Heart right ventricle (tissue), 16 donors: ENCODE measurements around the gene MYCBP. TPM values are rescaled to one million over a fixed set of nuclear protein-coding genes. Genes with fewer than 3 reads are reported as not detected.

Experiments
- ATAC-seq, 8 donors: fragments of 200-7000 bp; cut with Tn5 transposase; one replicate each; pipeline ENCODE4 v1.9.1; 2020; ENCODE audit warnings: mild to moderate bottlenecking in 8 of 8, moderate library complexity in 8 of 8, moderate number of reproducible peaks in 1 of 8
- DNase-seq, 2 donors: peaks; one replicate each; pipeline ENCODE4 v3.0.0-alpha.2; 2020
- H3K27ac ChIP-seq, 10 donors: fragments of 200-600 bp; sonication (generic) in 2 of 10; one replicate each; pipeline versions ENCODE4 v1.5.0 to v1.8.0; 2020 to 2022; ENCODE audit warnings: mild to moderate bottlenecking in 3 of 10
- H3K27me3 ChIP-seq, 7 donors: fragments of 200-600 bp; one replicate each; pipeline ENCODE4 v1.8.0; 2021 to 2022; ENCODE audit warnings: mild to moderate bottlenecking in 2 of 7
- H3K36me3 ChIP-seq, 9 donors: fragments of 200-600 bp; sonication (generic) in 1 of 9; one replicate each; pipeline versions ENCODE4 v1.5.0 to v1.8.0; 2020 to 2022; ENCODE audit warnings: mild to moderate bottlenecking in 2 of 9
- H3K4me1 ChIP-seq, 9 donors: fragments of 200-600 bp; sonication (generic) in 1 of 9; one replicate each; pipeline versions ENCODE4 v1.5.0 to v1.8.0; 2020 to 2022; ENCODE audit warnings: mild to moderate bottlenecking in 4 of 9
- H3K4me3 ChIP-seq, 10 donors: fragments of 200-600 bp; sonication (generic) in 2 of 10; one replicate each; pipeline versions ENCODE4 v1.5.0 to v1.8.0; 2020 to 2022; ENCODE audit warnings: mild to moderate bottlenecking in 7 of 10, moderate library complexity in 2 of 10
- H3K9me3 ChIP-seq, 11 donors: fragments of 200-600 bp in 10 of 11; sonication (generic) in 2 of 11; one replicate each; pipeline versions ENCODE4 v1.5.0 to v1.8.0; 2013 to 2022; ENCODE audit warnings: mild to moderate bottlenecking in 2 of 11, control low read depth in 1 of 11, moderate library complexity in 1 of 11
- WGBS, 2 donors: extraction: QIAGEN DNeasy Blood & Tissue Kit; methylation state at CpG; one replicate each; pipeline ENCODE4 v1.1.7; 2013; ENCODE audit warnings: inconsistent platforms in 1 of 2; 5-methylcytosine and 5-hydroxymethylcytosine counted together
- intact Hi-C, 10 donors: fragments of 100-400 bp; cut with DNase I; formaldehyde crosslinking; loops; one replicate each; pipeline versions ENCODE4 v1.11.1 to v1.14.2; 2022
- long read RNA-seq, 3 donors: library from polyadenylated mRNA; unstranded; transcript quantifications; one replicate each; pipeline ENCODE4 v2.0.0, GENCODE V29; 2020 to 2021
- polyA plus RNA-seq, 2 donors: library from polyadenylated mRNA; stranded (reverse); fragments of 200-250 nt; gene quantifications; one replicate each; pipeline ENCODE4 v1.2.3, GENCODE V29; 2013
- total RNA-seq, 10 donors: library from RNA; stranded (reverse); fragmentation: NEBNext Ultra II Directional in 3 of 10; extraction: Animal tissue kit (Norgen Biotek cat#: 25700) in 3 of 10; gene quantifications; one replicate each; pipeline versions ENCODE4 v1.2.1 to v1.2.4, GENCODE V29; 2021 to 2023
- TF ChIP-seq, protein P1 (sequence below), 9 donors: fragments of 200-600 bp; sonication (generic) in 2 of 9; IDR thresholded peaks; one replicate each; pipeline versions ENCODE4 v1.5.0 to v1.8.0; 2021 to 2022; ENCODE audit warnings: antibody characterized with exemption in 9 of 9, mild to moderate bottlenecking in 5 of 9, moderate library complexity in 1 of 9
- donor health status: Arrhythmogenic right ventricular cardiomyopathy.
- donor health status: ischemic (EF 13 %, LVEDD 7.1; RV severe dilation, severe dysfunction).
- donor health status: healthy with polysubstance abuse.
- donor health status: DM: no; HTN: yes; CAD: no.
- donor health status: DM: no; HTN: no; CAD: no.
- donor health status: ischemic (EF 25% LVEDD 6.9; RV normal size, moderate dysfunction).
- donor health status: ischemic (EF 25% LVEDD 5.7; RV mildly dilated, moderate dysfunction).
- donor health status: healthy.
- donor health status: DM: yes; HTN: yes; CAD: no.
- donor health status: Ischemic cardiomyopathy.
- donor health status: ischemic (EF 35%, LVEDD 5.7; RV mildly dilated, moderate dysfunction).
- donor health status: nonischemic (EF 11% LVEDD 7.7; RV severe dilation, severe dysfunction).
- donor health status: DM: yes; HTN: yes; CAD: no.
- donor health status: PGD.
- donor health status: ischemic (EF 29% LVEDD 5.4; RV normal size, mild dysfunction).
- donor health status: nonischemic (EF 23%, LVEDD 6.1; RV moderate dilation, normal function).

Gene MYCBP, protein sequence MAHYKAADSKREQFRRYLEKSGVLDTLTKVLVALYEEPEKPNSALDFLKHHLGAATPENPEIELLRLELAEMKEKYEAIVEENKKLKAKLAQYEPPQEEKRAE
- total RNA-seq (10 to 100 TPM in 2 of 10 donors, 1 to 10 TPM in 8; 5.4 to 22.8 (median 8.2) TPM), polyA plus RNA-seq (1 to 10 TPM; 3.9 to 8.8 TPM)
- long read RNA-seq, donor 1, transcript MYCBP-201 (5 exons, 2,818 nt) = major isoform, 15 of 16 reads
- long read RNA-seq, donor 1, partial matches to known transcripts = 0 of 16 reads
- long read RNA-seq, donor 1, other reads (novel, unspliced or antisense) = 1 of 16 reads
- long read RNA-seq, donor 2, transcript MYCBP-201 (5 exons, 2,818 nt) = major isoform, 10 of 11 reads
- long read RNA-seq, donor 2, partial matches to known transcripts = 0 of 11 reads
- long read RNA-seq, donor 2, other reads (novel, unspliced or antisense) = 0 of 11 reads
- long read RNA-seq, donor 3, transcript MYCBP-201 (5 exons, 2,818 nt) = major isoform, 12 of 12 reads
- long read RNA-seq, donor 3, partial matches to known transcripts = 0 of 12 reads
- long read RNA-seq, donor 3, other reads (novel, unspliced or antisense) = 0 of 12 reads

DNA sequence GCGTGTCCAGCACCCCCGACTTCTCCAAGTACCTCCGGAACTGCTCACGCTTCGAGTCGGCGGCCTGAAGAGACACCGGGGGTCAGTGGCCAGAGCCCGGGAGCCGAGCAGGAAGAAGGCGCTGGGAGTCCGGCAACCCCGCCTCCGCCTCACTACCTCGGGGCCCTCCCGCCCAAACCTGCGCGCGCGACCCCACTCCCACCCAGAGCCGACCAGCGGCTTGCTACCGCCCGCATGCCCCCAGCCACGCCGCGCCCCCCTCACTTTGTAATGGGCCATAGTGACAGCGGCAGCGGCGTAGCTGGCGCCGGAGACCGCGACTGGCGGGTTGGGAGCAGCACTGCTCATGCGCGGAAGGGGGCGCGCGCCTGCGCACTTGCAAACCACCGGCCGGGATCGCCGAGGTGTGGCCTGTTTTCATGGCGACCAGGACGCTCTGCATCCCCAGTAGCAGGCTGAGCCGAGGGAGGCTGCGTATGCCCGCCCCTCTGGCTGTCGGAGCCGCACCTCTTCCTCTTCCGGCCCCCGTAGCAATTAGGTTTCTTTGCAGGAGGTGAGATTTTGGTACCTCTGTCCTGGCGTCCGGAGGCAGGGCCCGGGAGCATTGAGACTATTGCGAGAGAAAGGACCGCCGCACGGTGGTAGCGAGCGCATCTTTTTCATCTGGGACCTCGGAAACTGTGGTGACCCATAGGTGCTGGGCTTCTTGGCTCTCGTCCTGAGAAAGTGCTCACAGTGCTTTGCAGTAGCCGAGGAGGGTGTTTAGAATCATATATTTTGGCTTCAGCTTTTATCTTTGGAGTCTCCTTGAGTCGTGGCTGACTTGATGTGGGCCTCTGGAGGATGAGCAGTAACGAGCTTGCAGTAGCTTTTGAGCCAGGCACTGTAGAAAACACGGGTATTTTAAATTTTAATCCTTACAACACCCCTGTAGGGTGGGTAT lies at the start of gene MYCBP:
Gene MYCBP, minus strand, starts transcription at position 322 of the 943 bp plus-strand sequence. Its CDS starts 43 bp downstream, at position 279.
- H3K9me3 ChIP-seq = no peaks in the 10 kb centered on the region

DNA sequence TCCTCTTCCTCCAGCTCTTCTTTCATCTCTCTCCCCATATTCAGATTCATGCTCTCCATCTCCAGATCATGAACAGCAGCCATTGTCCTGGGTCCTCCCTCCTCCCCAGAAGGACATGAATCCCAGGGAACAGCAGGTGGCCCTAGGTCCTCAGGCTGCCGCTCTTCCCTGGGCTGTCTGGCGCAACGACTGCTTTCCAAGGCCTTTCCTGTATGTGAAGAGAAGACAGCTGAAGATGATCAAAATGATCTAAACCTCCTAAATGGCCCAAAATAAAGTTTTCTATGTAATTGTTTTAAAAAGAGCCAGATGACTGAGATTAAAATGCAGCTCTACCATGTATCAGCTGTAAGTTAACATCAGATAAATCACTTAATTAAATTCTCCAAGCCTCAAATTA lies 46.0 kb upstream of the MYCBP start:
- ATAC-seq (peak in 2 of 8 donors; percentile 45 to 51), DNase-seq (no peak)
- intact Hi-C loops = loop anchor here in 1 of 10 donors (10.0 kb wide), 1 partner anchor 176 kb away; no protein-coding TSS in a partner anchor
- 50 to 57% methylated on average over 3 of the region's 3 CpGs for WGBS, 2 donors
- H3K4me1 ChIP-seq = no peaks in the 10 kb centered on the region
- H3K27ac ChIP-seq = no peak overlapping the region
- no peaks in the 10 kb centered on the region for H3K27me3 ChIP-seq
- TF ChIP-seq, protein P1, sequence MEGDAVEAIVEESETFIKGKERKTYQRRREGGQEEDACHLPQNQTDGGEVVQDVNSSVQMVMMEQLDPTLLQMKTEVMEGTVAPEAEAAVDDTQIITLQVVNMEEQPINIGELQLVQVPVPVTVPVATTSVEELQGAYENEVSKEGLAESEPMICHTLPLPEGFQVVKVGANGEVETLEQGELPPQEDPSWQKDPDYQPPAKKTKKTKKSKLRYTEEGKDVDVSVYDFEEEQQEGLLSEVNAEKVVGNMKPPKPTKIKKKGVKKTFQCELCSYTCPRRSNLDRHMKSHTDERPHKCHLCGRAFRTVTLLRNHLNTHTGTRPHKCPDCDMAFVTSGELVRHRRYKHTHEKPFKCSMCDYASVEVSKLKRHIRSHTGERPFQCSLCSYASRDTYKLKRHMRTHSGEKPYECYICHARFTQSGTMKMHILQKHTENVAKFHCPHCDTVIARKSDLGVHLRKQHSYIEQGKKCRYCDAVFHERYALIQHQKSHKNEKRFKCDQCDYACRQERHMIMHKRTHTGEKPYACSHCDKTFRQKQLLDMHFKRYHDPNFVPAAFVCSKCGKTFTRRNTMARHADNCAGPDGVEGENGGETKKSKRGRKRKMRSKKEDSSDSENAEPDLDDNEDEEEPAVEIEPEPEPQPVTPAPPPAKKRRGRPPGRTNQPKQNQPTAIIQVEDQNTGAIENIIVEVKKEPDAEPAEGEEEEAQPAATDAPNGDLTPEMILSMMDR (IDR thresholded peaks at IDR 0.05) = peak in 4 of 9 donors; percentile 10 to 33 (median 20)
- no peaks in the 10 kb centered on the region for H3K9me3 ChIP-seq
- peaks cover 0 to 13% (median 0%) of the 10 kb centered on the region in 9 donors for H3K36me3 ChIP-seq
- H3K4me3 ChIP-seq = no peak overlapping the region

More for the DNA sequence above, at the start of gene MYCBP:
- H3K4me1 ChIP-seq = peaks cover 5 to 35% (median 24%) of the 10 kb centered on the region in 9 donors
- WGBS, 2 donors = 0% methylated on average over 50 to 69 of the region's 69 CpGs
- peak within 1 kb of the TSS; percentile 50 to 96 (median 82) for H3K4me3 ChIP-seq
- ATAC-seq (peak; percentile 99 to 100 (median 100)), DNase-seq (peak; percentile 95 to 97)
- H3K27ac ChIP-seq = peak within 1 kb of the TSS in 9 of 10 donors; percentile 56 to 86 (median 73)
- H3K36me3 ChIP-seq = peaks cover 0 to 4% (median 0%) of the 10 kb centered on the region in 9 donors
- TF ChIP-seq, protein P1 (IDR thresholded peaks at IDR 0.05) = peak in 6 of 9 donors; percentile 14 to 44 (median 28)
- intact Hi-C loops = loop anchor here in 5 of 10 donors (1.0 to 10.0 kb wide), 6 partner anchors 14 to 222 kb away; partner anchors contain the start of genes AKIRIN1 (in 4 of the 5), NDUFS5 (in 1 of the 5) and RRAGC (in 1 of the 5)
- H3K27me3 ChIP-seq = no peaks in the 10 kb centered on the region

DNA sequence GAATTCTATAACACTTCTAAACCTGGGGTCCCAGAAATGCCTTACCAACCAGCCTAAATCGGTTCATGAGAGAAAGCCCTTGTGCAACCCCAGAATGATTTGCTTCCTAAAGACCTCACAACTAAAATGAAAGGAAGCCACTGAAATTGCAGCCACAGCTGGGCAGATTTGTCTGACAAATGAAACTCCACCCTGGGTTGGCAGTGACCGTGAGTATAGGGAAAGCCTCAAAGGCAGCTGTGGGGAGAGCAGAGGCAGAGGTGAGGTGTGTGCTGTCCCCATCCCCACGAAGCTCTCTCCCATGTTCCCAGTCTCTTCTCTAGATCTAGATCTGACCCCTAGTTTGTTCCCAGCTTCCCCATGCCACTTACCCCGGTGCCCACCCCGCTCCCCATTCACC lies 45.4 kb upstream of the MYCBP start:
- intact Hi-C loops = loop anchor here in 1 of 10 donors (10.0 kb wide), 1 partner anchor 176 kb away; no protein-coding TSS in a partner anchor
- ATAC-seq = no peak
- Histone ChIP-seq H3K27ac (no peak overlapping the region), H3K9me3 (no peaks in the 10 kb centered on the region), H3K4me3 (no peak overlapping the region), H3K27me3 (no peaks in the 10 kb centered on the region), H3K4me1 (no peaks in the 10 kb centered on the region), H3K36me3 (peaks cover 0 to 13% (median 0%) of the 10 kb centered on the region in 9 donors)
- WGBS, 2 donors = 82 to 83% methylated on average over 5 of the region's 5 CpGs
- TF ChIP-seq, protein P1 (IDR thresholded peaks at IDR 0.05) = no peak
- no peak for DNase-seq
